Caco-2 (cell line): Measurements from ENCODE around the gene CDK14. TPM values are rescaled to one million over a fixed set of nuclear protein-coding genes. Genes with fewer than 3 reads are reported as not detected.

Experiments used
- BruUV-seq: library from RNA; stranded (reverse); fragments of 400-500 nt; replicated peaks from 2 replicates; lab custom pipeline; 2021; lab: Mats Ljungman, UMichigan
- CTCF ChIA-PET: fragments of 300-600 bp; sonication (Branson Sonifier 250); formaldehyde crosslinking; loops from one replicate; lab custom pipeline; 2022; ENCODE audit warnings: antibody characterized with exemption; lab: Charles Lee
- POLR2A ChIA-PET: fragments of 300-600 bp; sonication (Branson Sonifier 250); formaldehyde crosslinking; loops from one replicate; lab custom pipeline; 2022; ENCODE audit warnings: antibody characterized with exemption; lab: Charles Lee
- DNase-seq, 2 experiments: peaks; one replicate each; pipeline versions ENCODE4 v3.0.0 to v3.0.0-alpha.2; 2020 to 2022
- H3K27me3 ChIP-seq: replicated peaks from 2 replicates; pipeline ENCODE4 v1.6.0; 2011; ENCODE audit warnings: low read length; ENCODE audit not compliant: control insufficient read depth, insufficient read depth
- H3K36me3 ChIP-seq: 2 replicates; pipeline ENCODE4 v1.5.1; 2011; ENCODE audit warnings: low read length; ENCODE audit not compliant: control insufficient read depth, insufficient read depth
- H3K4me1 ChIP-seq: fragments of 250-450 bp; sonication (Bioruptor Pico); 2 replicates; pipeline ENCODE4 v1.5.1; 2020; ENCODE audit warnings: mild to moderate bottlenecking
- H3K4me3 ChIP-seq: 2 replicates; pipeline ENCODE4 v1.5.1; 2011; ENCODE audit warnings: low read depth, mild to moderate bottlenecking, control low read depth, low read length
- H3K9me3 ChIP-seq: fragments of 250-450 bp; sonication (Bioruptor Pico); 2 replicates; pipeline ENCODE4 v1.5.1; 2020; ENCODE audit warnings: mild to moderate bottlenecking, moderate library complexity
- H3K27ac Mint-ChIP-seq: one replicate; pipeline ENCODE4 v1.8.0; 2022; ENCODE audit warnings: mixed read lengths; ENCODE audit not compliant: unreplicated experiment
- H3K27me3 Mint-ChIP-seq: one replicate; pipeline ENCODE4 v1.8.0; 2022; ENCODE audit warnings: mixed read lengths; ENCODE audit not compliant: insufficient read depth, unreplicated experiment
- H3K36me3 Mint-ChIP-seq: one replicate; pipeline ENCODE4 v1.8.0; 2022; ENCODE audit warnings: mild to moderate bottlenecking, mixed read lengths; ENCODE audit not compliant: insufficient read depth, unreplicated experiment
- H3K4me1 Mint-ChIP-seq: one replicate; pipeline ENCODE4 v1.8.0; 2022; ENCODE audit warnings: low read depth, mixed read lengths; ENCODE audit not compliant: unreplicated experiment
- H3K4me3 Mint-ChIP-seq: one replicate; pipeline ENCODE4 v1.8.0; 2022; ENCODE audit warnings: mild to moderate bottlenecking, moderate library complexity, mixed read lengths; ENCODE audit not compliant: unreplicated experiment
- H3K9me3 Mint-ChIP-seq: one replicate; pipeline ENCODE4 v1.8.0; 2022; ENCODE audit warnings: mixed read lengths; ENCODE audit not compliant: unreplicated experiment
- intact Hi-C: fragments of 100-400 bp; cut with micrococcal nuclease; formaldehyde crosslinking; loops from one replicate; pipeline ENCODE4 v1.10.0; 2022; ENCODE audit not compliant: unreplicated experiment
- total RNA-seq: library from RNA; stranded (reverse); gene quantifications from 2 replicates; pipeline ENCODE4 v1.2.3, GENCODE V29; 2022
- TF ChIP-seq, protein P1 (sequence below), 2 experiments: fragments of 200-600 bp in 1 of 2; IDR thresholded peaks; 1 replicate in 1 of 2; 2 replicates in 1 of 2; pipeline versions ENCODE4 v1.5.1 to v1.8.0; 2011 to 2022; ENCODE audit warnings: antibody characterized with exemption in 1 of 2, control low read depth in 1 of 2, inconsistent platforms in 1 of 2, low read depth in 1 of 2, low read length in 1 of 2, mild to moderate bottlenecking in 1 of 2, moderate library complexity in 1 of 2; ENCODE audit not compliant: insufficient read depth in 1 of 2, severe bottlenecking in 1 of 2, unreplicated experiment in 1 of 2

The CDK14 gene
- total RNA-seq, 1 experiment from 2014 or later, result 18.2 TPM

DNA sequence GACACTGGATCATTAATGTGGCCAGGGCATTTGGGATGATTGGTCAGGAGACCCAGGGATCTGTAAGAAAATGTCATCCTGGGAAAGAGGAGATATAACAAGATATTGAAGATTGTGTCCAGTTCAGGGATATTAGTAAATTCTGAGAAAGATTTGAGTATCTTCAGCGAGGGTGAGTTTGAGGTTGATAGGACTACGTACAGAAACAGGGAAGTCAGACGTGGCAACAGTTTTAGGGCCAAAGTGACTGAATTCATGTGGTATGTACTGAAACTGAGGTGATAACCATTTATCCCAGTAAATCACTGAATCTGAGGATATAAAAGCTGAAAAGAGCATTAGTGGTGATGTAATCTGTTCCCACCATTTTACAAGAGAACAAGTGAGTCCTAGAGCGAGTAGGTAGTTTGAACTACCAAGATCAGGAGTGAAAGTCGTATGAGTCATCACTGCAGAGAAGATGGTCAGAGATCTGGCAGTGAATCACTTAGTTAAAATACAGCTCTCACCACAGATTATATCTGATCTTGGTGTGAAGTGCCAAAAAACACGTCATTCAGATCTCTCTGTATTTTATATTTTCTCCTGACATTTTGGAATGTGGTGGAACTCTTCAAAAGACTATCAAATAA is 220.5 kb downstream of the CDK14 start:
- no peak overlapping the region for H3K4me3 ChIP-seq
- Mint-ChIP-seq H3K27me3 (no peaks in the 10 kb centered on the region), H3K9me3 (no peaks in the 10 kb centered on the region), H3K27ac (no peak overlapping the region), H3K36me3 (no peaks in the 10 kb centered on the region), H3K4me3 (no peak overlapping the region), H3K4me1 (no peaks in the 10 kb centered on the region)
- DNase-seq, result no peak
- H3K9me3 ChIP-seq, result no peaks in the 10 kb centered on the region; the same call in 1 of the 2 replicates
- BruUV-seq, result no TSS peak
- H3K27me3 ChIP-seq, result no peaks in the 10 kb centered on the region
- TF ChIP-seq, protein P1, sequence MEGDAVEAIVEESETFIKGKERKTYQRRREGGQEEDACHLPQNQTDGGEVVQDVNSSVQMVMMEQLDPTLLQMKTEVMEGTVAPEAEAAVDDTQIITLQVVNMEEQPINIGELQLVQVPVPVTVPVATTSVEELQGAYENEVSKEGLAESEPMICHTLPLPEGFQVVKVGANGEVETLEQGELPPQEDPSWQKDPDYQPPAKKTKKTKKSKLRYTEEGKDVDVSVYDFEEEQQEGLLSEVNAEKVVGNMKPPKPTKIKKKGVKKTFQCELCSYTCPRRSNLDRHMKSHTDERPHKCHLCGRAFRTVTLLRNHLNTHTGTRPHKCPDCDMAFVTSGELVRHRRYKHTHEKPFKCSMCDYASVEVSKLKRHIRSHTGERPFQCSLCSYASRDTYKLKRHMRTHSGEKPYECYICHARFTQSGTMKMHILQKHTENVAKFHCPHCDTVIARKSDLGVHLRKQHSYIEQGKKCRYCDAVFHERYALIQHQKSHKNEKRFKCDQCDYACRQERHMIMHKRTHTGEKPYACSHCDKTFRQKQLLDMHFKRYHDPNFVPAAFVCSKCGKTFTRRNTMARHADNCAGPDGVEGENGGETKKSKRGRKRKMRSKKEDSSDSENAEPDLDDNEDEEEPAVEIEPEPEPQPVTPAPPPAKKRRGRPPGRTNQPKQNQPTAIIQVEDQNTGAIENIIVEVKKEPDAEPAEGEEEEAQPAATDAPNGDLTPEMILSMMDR (IDR thresholded peaks at IDR 0.05; ENCODE audit: insufficient read depth in 1 of 2, low read depth in 1 of 2, low read length in 1 of 2, severe bottlenecking in 1 of 2, unreplicated experiment in 1 of 2), result no peak
- intact Hi-C loops, result no loop called here
- ChIA-PET POLR2A (no interaction called here), CTCF (interaction anchor here (0.6 kb wide), 1 partner anchor 229 kb away, joined by 3 read pairs; no protein-coding TSS in a partner anchor)
- no peaks in the 10 kb centered on the region for H3K36me3 ChIP-seq
- no peaks in the 10 kb centered on the region for H3K4me1 ChIP-seq

DNA sequence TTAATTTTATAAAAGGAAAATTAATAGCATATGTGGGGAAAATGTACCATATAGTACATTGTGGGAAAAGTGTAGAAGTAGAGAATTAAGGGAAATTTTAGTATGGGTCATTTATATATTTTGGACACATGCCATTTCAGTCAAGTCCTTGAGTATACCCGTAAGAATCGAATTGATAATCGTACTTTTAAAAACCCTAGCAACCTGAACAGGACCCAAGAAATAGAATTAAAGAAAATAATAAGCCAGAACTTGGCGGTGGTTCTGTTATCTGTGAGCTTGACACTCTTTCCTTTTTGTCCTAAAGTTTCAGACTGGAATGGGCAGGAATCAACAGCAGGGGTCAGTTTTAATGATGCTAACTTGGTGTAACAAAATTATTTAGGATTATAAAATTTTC is 221.0 kb downstream of the CDK14 start:
- Histone ChIP-seq H3K36me3 (no peaks in the 10 kb centered on the region), H3K4me3 (no peak overlapping the region), H3K27me3 (no peaks in the 10 kb centered on the region), H3K4me1 (no peaks in the 10 kb centered on the region), H3K9me3 (no peaks in the 10 kb centered on the region; the same call in 1 of the 2 replicates)
- BruUV-seq, result no TSS peak
- H3K9me3 Mint-ChIP-seq, result no peaks in the 10 kb centered on the region
- H3K4me3 Mint-ChIP-seq, result no peak overlapping the region
- no peaks in the 10 kb centered on the region for H3K36me3 Mint-ChIP-seq
- TF ChIP-seq, protein P1 (IDR thresholded peaks at IDR 0.05; ENCODE audit: insufficient read depth in 1 of 2, low read depth in 1 of 2, low read length in 1 of 2, severe bottlenecking in 1 of 2, unreplicated experiment in 1 of 2), result no peak
- POLR2A ChIA-PET, result no interaction called here
- no peak for DNase-seq
- CTCF ChIA-PET, result interaction anchor here (0.6 kb wide), 1 partner anchor 229 kb away, joined by 3 read pairs; no protein-coding TSS in a partner anchor
- H3K27ac Mint-ChIP-seq, result no peak overlapping the region
- no peaks in the 10 kb centered on the region for H3K4me1 Mint-ChIP-seq
- intact Hi-C loops, result no loop called here
- H3K27me3 Mint-ChIP-seq, result no peaks in the 10 kb centered on the region

DNA sequence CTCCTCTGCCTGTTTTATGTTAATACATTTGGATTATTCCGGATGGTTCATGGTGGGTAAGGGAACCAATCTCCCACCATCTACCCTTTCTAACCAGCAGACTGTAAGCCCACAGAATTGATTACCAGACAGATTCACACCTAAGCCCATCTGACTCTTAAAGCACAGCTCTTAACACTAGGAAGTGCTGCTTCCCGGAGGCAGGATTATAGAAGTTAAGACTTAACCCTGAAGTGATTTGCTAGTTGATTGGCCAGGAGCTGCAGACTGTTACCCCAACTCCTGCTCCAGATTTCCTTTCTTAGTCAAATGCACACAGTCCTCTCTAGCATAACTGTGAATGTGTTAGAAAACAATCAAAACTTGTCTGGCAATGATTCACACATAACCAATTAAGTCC is 221.7 kb downstream of the CDK14 start:
- no TSS peak for BruUV-seq
- ChIA-PET CTCF (no interaction called here), POLR2A (no interaction called here)
- Mint-ChIP-seq H3K9me3 (no peaks in the 10 kb centered on the region), H3K27ac (no peak overlapping the region), H3K36me3 (no peaks in the 10 kb centered on the region), H3K4me1 (no peaks in the 10 kb centered on the region), H3K4me3 (no peak overlapping the region), H3K27me3 (no peaks in the 10 kb centered on the region)
- no peaks in the 10 kb centered on the region for H3K36me3 ChIP-seq
- no peaks in the 10 kb centered on the region for H3K4me1 ChIP-seq
- H3K4me3 ChIP-seq, result no peak overlapping the region
- DNase-seq, result no peak
- intact Hi-C loops, result no loop called here
- no peaks in the 10 kb centered on the region; the same call in 1 of the 2 replicates for H3K9me3 ChIP-seq
- TF ChIP-seq, protein P1 (IDR thresholded peaks at IDR 0.05; ENCODE audit: insufficient read depth in 1 of 2, low read depth in 1 of 2, low read length in 1 of 2, severe bottlenecking in 1 of 2, unreplicated experiment in 1 of 2), result no peak
- no peaks in the 10 kb centered on the region for H3K27me3 ChIP-seq
